ENCODE data around the gene POLR1C. TPM values are rescaled to one million over a fixed set of nuclear protein-coding genes. Genes with fewer than 3 reads are reported as not detected.

The POLR1C gene
- total RNA-seq, 1 donor from 2014 or later: 15.6 TPM

- peak; percentile 75 for DNase-seq
- intact Hi-C loops (cut with DNase I): loop anchor here (1.0 to 5.0 kb wide), 2 partner anchors 53 to 120 kb away; no protein-coding TSS in a partner anchor
- peak; percentile 55 for ATAC-seq (ENCODE audit: poor library complexity)
Measured at GRCh38 chr6:43506667-43507471, 10.0 kb upstream of the POLR1C start.

DNA sequence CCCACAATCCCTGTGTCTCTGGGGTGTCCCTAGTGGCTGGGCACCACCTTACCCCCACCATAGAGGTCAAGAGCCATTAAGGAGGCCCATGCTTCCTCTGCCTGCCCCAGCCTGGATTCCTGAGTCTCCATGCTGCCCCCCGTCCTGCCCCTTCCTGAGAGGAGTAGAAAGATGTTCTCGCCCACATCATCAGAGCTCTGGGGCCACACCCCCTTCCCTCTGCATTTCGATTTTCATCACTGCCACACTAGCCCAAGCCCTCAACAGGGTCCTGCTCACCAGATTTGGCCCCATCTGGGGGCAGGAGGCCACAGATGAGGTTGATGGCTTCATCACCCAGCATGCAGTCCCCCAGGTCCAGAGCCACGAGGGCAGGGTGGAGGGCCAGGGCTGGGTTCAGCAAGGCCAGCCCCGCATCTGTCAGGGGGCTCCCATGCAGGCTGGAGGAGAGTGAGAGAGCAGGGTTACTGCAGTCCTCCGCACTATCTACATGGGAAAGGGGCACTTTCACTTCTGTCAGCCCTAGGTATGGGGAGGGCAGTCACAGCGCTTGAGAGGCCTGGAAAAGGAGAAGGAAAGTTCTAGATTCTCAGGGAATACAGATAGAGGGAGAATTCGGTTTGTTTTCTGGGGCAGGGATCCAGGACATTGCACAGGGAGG is 8.3 kb upstream of the POLR1C start:
- DNase-seq (no peak), ATAC-seq (ENCODE audit: poor library complexity) (no peak)
- intact Hi-C loops (cut with DNase I): loop anchor here (5.0 kb wide), 1 partner anchor 121 kb away; no protein-coding TSS in a partner anchor

GRCh38 chr6:43509142-43509983 is 7.5 kb upstream of the POLR1C start:
- no peak for ATAC-seq (ENCODE audit: poor library complexity)
- no peak for DNase-seq
- intact Hi-C loops (cut with DNase I): loop anchor here (5.0 kb wide), 1 partner anchor 122 kb away; no protein-coding TSS in a partner anchor

DNA sequence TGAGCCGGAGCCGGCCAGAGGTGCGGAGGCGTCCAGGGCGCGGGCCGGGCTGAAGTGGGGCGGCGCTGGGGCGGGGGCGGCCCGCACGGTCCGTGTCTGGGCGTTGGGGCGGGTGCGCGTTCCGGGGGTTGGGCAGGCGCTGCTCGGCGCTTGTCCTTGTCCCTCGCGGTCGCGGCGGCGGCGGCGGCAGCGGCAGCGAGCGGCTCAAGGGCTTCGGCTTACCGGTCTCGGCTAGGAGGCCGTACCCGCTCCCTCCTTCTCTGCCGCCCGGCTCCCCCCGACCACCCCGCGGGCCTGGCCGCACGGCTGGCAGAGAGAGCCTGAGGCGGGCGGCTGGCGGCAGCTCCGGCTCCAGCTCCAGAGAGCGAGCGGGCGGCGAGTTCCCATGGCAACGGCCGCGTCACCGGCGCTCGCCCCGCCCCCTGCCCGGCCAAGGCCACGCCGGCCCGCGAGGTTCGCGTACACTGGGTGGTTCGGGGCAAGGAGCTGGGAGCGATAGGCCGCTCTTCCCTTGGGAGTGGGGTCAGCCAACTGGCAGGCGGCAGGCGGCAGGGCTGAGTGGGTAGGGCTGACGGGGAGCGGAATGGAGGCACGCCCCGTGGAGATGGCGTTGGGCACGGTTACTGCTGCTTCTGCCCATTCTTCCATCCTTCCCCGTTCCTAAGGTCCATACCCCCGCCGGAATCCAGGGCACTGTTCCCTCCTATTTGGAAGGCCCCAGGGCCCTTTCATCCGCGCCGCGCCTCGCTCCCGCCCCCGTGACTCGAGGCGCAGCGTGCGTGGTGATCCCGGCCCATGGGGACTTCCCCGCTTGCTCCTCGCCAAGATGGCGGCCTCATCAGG is 6.7 kb upstream of the POLR1C start, which contains the start of gene LRRC73:
LRRC73 (minus strand) TSS at position 363 of the 843 bp plus-strand sequence. CDS start 561 bp downstream, outside the sequence.
- ATAC-seq (ENCODE audit: poor library complexity): peak; percentile 85

GRCh38 chr6:43510827-43511163 is 6.1 kb upstream of the POLR1C start:
- ATAC-seq (ENCODE audit: poor library complexity) (peak; percentile 1), DNase-seq (no peak)
- intact Hi-C loops (cut with DNase I): loop anchor here (10.0 kb wide), 1 partner anchor 246 kb away; no protein-coding TSS in a partner anchor

More for the DNA sequence above, 6.7 kb upstream of the POLR1C start, which contains the start of gene LRRC73:
- intact Hi-C loops (cut with DNase I): loop anchor here (5.0 to 10.0 kb wide), 2 partner anchors 123 to 245 kb away; no protein-coding TSS in a partner anchor
- peak; percentile 94 for DNase-seq

- intact Hi-C loops (cut with DNase I): loop anchor here (10.0 kb wide), 1 partner anchor 247 kb away; no protein-coding TSS in a partner anchor
- ATAC-seq (ENCODE audit: poor library complexity): peak; percentile 56
- DNase-seq: peak; percentile 72
Measured at GRCh38 chr6:43511824-43512415, 5.0 kb upstream of the POLR1C start.

DNA sequence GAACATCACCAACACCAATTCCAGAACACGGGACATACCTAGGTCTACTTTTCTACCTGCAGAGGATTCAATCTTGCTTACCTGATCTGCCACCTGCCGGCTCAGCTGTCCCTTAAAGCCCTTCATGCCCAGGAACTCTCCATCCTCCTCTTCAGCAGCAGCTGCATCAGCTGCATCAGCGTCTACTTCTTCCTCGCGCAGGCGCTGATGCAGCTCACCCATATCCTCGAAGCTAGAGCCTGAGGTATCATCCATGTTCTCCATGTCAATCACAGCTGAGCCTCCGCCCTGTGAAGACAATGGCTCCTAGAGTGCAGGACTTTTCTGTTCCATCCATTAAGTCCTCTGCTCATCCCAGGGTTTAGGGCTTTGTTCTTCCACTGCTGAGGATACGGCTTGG is 1.1 kb upstream of the POLR1C start:
- intact Hi-C loops (cut with DNase I): loop anchor here (10.0 kb wide), 1 partner anchor 251 kb away; no protein-coding TSS in a partner anchor
- ATAC-seq (ENCODE audit: poor library complexity) (no peak), DNase-seq (no peak)

DNA sequence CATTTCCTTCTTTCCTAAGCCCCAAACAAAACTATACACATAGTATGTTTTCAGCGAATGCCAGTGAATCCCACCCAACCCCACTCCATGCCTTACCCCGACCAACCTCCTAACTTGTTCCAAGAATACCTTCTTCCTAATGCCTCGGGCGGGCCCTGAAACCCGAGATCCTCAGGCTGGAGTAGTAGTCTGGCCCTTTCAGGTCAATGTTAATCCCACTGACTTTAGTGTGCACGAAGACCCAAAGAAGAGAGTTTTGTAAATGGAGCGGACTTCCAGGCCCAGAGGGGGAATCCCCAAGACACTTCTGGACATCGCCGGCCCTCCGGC is 557 bp upstream of the POLR1C start:
- DNase-seq (no peak), ATAC-seq (ENCODE audit: poor library complexity) (peak; percentile 1)
- intact Hi-C loops (cut with DNase I): loop anchor here (10.0 kb wide), 1 partner anchor 252 kb away; no protein-coding TSS in a partner anchor

DNA sequence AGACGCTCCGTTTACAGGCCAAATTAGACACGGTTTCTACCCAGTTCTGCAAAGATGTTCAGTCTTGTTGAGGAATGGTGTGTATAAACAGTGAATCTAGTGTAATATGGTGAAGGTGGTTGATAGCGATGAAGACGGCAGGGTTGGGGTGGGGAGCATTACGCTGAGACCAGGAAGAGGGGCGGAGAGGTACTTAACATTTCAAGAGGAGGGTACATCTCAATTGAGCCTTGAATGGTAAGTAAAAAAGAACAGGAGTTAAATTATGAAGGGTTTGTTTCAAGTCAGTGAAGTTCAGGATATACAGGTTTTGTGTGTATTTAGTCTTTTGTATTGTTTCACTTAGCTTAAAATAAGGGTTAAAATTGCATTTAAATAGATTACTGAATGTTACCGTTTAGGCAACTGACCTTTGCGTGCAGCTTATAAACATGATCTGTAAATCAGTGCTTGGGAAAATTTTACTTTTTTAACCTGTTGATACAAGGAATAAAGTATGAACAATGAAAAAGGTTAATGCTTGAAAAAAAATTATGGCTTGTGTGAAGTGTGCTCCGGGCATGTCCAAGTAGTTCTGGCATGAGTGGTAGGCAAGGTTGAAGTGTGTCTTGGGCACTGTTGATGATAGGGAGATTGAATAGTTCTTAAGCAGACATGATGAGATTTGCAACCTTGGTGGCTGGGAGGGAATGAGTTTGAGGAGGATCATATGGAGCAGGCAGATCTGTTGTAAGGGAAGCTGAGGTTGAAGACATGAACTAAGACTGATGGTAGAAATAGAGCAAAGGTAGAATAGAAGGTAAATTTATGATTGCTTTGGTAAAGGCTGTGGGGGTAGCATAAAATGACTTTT is 842 bp downstream of the POLR1C start:
- intact Hi-C loops (cut with DNase I): loop anchor here (10.0 kb wide), 1 partner anchor 253 kb away; no protein-coding TSS in a partner anchor
- DNase-seq: no peak
- ATAC-seq (ENCODE audit: poor library complexity): no peak

DNA sequence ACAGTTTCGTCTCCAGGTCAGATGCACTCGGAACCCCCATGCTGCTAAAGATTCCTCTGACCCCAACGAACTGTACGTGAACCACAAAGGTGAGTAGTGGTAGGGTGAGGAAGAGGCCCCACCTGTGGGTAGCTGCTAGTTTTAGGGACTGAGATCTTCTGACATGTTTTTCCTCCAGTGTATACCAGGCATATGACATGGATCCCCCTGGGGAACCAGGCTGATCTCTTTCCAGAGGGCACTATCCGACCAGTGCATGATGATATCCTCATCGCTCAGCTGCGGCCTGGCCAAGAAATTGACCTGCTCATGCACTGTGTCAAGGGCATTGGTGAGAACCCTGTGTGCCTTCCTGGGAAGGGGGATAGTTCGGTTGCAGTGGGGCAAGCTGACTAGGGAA is 3.2 kb downstream of the POLR1C start:
- no peak for ATAC-seq (ENCODE audit: poor library complexity)
- no peak for DNase-seq
- intact Hi-C loops (cut with DNase I): loop anchor here (5.0 kb wide), 1 partner anchor 42 kb away; no protein-coding TSS in a partner anchor

DNA sequence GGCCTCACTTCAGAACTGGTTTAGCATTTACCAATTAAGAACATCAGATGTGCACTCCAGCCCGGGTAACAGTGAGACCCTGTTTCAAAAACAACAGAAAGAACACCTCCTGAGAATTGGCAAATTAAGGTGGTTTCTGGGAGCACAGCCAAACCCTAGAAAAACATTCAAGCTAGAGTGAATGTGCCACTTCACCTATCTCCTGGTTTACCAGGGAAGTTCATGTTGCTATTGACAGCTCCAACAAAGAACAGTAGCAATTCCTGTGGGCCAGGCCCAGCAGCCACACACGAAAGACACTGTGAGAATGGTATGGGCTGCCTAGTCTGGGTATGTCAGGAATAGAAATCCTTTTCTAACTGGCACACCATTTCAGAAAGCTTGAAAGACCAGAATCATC is 4.9 kb downstream of the POLR1C start:
- no peak for DNase-seq
- intact Hi-C loops (cut with DNase I): loop anchor here (5.0 kb wide), 1 partner anchor 40 kb away; no protein-coding TSS in a partner anchor
- peak; percentile 37 for ATAC-seq (ENCODE audit: poor library complexity)

- intact Hi-C loops (cut with DNase I): loop anchor here (5.0 kb wide), 1 partner anchor 40 kb away; no protein-coding TSS in a partner anchor
- DNase-seq (no peak), ATAC-seq (ENCODE audit: poor library complexity) (peak; percentile 6)
Measured at GRCh38 chr6:43522547-43523261, 5.8 kb downstream of the POLR1C start.

DNA sequence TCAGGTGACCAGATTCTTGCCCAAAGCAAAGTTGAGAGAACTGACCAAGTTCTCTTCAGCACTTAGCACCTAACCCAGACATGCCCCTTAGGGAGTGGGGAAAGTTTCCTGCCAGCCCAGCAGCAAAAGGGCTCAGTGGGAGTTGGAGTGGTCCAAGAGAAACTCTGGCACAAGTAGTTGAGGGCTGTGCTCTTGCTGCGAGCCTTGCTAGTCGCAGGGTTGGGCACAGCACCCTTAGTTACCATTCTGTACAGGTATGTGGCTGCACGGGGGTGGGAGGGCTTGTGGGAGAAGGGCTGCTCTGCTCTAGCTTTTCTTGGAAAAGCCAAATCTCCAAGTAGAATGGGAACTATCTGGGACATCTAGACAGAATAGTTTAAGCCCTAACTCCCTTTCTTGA is 6.4 kb downstream of the POLR1C start:
- DNase-seq: no peak
- intact Hi-C loops (cut with DNase I): loop anchor here (5.0 kb wide), 1 partner anchor 39 kb away; no protein-coding TSS in a partner anchor
- no peak for ATAC-seq (ENCODE audit: poor library complexity)

- DNase-seq (no peak), ATAC-seq (ENCODE audit: poor library complexity) (no peak)
- intact Hi-C loops (cut with DNase I): loop anchor here (5.0 kb wide), 1 partner anchor 38 kb away; no protein-coding TSS in a partner anchor
Measured at GRCh38 chr6:43524483-43524961, 7.6 kb downstream of the POLR1C start.

DNA sequence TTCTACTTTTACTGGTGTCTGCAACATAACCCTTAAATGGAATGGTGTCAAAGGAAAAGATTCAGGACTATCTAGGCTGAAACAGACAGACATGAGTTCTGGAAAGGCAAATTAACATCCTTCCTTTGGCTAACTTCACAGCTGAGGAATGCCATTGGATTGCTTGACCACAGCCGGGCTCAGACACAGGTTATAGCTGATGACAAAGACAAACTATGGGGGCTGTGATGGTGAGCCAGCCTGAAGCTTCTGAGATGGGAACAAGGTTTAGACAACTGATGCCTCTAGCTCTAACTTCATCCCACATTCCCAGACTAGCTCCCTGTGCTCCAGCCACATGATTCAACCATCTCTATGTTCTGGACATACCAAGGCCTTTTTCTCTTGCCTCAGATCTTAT is 15.3 kb downstream of the POLR1C start:
- ATAC-seq (ENCODE audit: poor library complexity) (no peak), DNase-seq (no peak)
- intact Hi-C loops (cut with DNase I): no loop called here
